A549 (cell line): ENCODE data around the gene WDR26. TPM values are rescaled to one million over a fixed set of nuclear protein-coding genes. Genes with fewer than 3 reads are reported as not detected.

Experiments
- ATAC-seq, 2 experiments: fragments of 200-7000 bp in 1 of 2; fragments of >200 bp in 1 of 2; cut with Nextera tagmentation in 1 of 2; cut with Tn5 transposase in 1 of 2; 3 replicates each; pipeline versions ENCODE4 v1.8.0 to v1.9.1; 2018 to 2020; ENCODE audit warnings: mild to moderate bottlenecking in 1 of 2, moderate library complexity in 1 of 2
- CTCF ChIA-PET: fragments of 300-600 bp; sonication (Branson Sonifier 250); formaldehyde crosslinking; extraction: SDS; loops from one replicate; lab custom pipeline; 2021; ENCODE audit warnings: antibody characterized with exemption, inconsistent platforms; lab: Yijun Ruan, JAX
- POLR2A ChIA-PET: fragments of 350-600 bp; formaldehyde crosslinking; extraction: SDS; loops from one replicate; lab custom pipeline; 2021; ENCODE audit warnings: antibody characterized with exemption, inconsistent platforms; lab: Yijun Ruan, JAX
- DNase-seq, 2 experiments: peaks; one replicate each; pipeline versions ENCODE4 v3.0.0 to v3.0.0-alpha.2; 2011 to 2016; ENCODE audit warnings: low read depth in 1 of 2, low spot score in 1 of 2
- FAIRE-seq: peaks from 2 replicates; lab custom pipeline; 2011; peaks lifted over from hg19 to GRCh38; lab: Jason Lieb, UNC
- H3K27ac ChIP-seq, 2 experiments: fragments of >200 bp; sonication (Bioruptor Twin); formaldehyde crosslinking; 3 replicates each; pipeline ENCODE4 v1.5.1; 2016 to 2017
- H3K4me1 ChIP-seq: fragments of >200 bp; sonication (Bioruptor Twin); formaldehyde crosslinking; 3 replicates; pipeline ENCODE4 v1.6.1; 2016
- H3K4me2 ChIP-seq: fragments of >200 bp; sonication (Bioruptor Twin); formaldehyde crosslinking; 3 replicates; pipeline ENCODE4 v1.6.1; 2016
- H3K4me3 ChIP-seq: fragments of >200 bp; sonication (Bioruptor Twin); formaldehyde crosslinking; 3 replicates; pipeline ENCODE4 v1.5.1; 2016
- H3K9me3 ChIP-seq: fragments of >200 bp; sonication (Bioruptor Twin); formaldehyde crosslinking; 3 replicates; pipeline ENCODE4 v1.6.1; 2016
- BCL3 ChIP-seq: fragments of >200 bp; sonication (Bioruptor Twin); formaldehyde crosslinking; IDR thresholded peaks from 3 replicates; pipeline ENCODE4 v1.6.1; 2016
- BHLHE40 ChIP-seq: IDR thresholded peaks from 2 replicates; pipeline ENCODE4 v1.6.1; 2012; ENCODE audit warnings: low read depth, low read length, inconsistent platforms
- EHMT2 ChIP-seq: fragments of 200-600 bp; sonication (generic); IDR thresholded peaks from 2 replicates; pipeline ENCODE4 v1.6.1; 2016; ENCODE audit warnings: antibody characterized with exemption, low read depth, mild to moderate bottlenecking, moderate library complexity
- EP300 ChIP-seq, 2 experiments: fragments of >200 bp; sonication (Bioruptor Twin); formaldehyde crosslinking; IDR thresholded peaks; 2 replicates in 1 of 2; 3 replicates in 1 of 2; pipeline ENCODE4 v1.6.1; 2016 to 2017
- GATA3 ChIP-seq: IDR thresholded peaks from 2 replicates; pipeline ENCODE4 v1.6.1; 2012; ENCODE audit warnings: borderline replicate concordance
- HDAC2 ChIP-seq: fragments of 200-600 bp; sonication (generic); IDR thresholded peaks from 2 replicates; pipeline ENCODE4 v1.6.1; 2016
- HEYL ChIP-seq: fragments of 250-450 bp; sonication (Bioruptor Pico); IDR thresholded peaks from 2 replicates; pipeline ENCODE4 v1.8.0; 2021; ENCODE audit warnings: mild to moderate bottlenecking, moderate library complexity
- HMGXB4 ChIP-seq: fragments of 250-450 bp; sonication (Bioruptor Pico); IDR thresholded peaks from 2 replicates; pipeline ENCODE4 v1.5.0; 2021; ENCODE audit warnings: mild to moderate bottlenecking, moderate library complexity, borderline replicate concordance
- HOXA7 ChIP-seq: fragments of 250-450 bp; sonication (Bioruptor Pico); IDR thresholded peaks from 2 replicates; pipeline ENCODE4 v1.5.0; 2020; ENCODE audit warnings: mild to moderate bottlenecking, moderate library complexity
- HOXB5 ChIP-seq: fragments of 250-450 bp; sonication (Bioruptor Pico); IDR thresholded peaks from 2 replicates; pipeline ENCODE4 v1.5.0; 2020; ENCODE audit warnings: mild to moderate bottlenecking, moderate library complexity
- NFE2L2 ChIP-seq: fragments of 150-350 bp; conservative IDR thresholded peaks from 2 replicates; pipeline ENCODE4 v1.6.1; 2014; ENCODE audit warnings: low read length
- RAD21 ChIP-seq, 2 experiments: fragments of >200 bp in 1 of 2; sonication (Bioruptor Twin) in 1 of 2; formaldehyde crosslinking in 1 of 2; IDR thresholded peaks in 1 of 2; conservative IDR thresholded peaks in 1 of 2; 2 replicates in 1 of 2; 3 replicates in 1 of 2; pipeline ENCODE4 v1.6.1; 2012 to 2018; ENCODE audit warnings: inconsistent platforms in 1 of 2
- RARB ChIP-seq: fragments of 250-450 bp; sonication (Bioruptor Pico); IDR thresholded peaks from 2 replicates; pipeline ENCODE4 v1.8.0; 2021; ENCODE audit warnings: mild to moderate bottlenecking, moderate library complexity
- RNF2 ChIP-seq: fragments of 200-600 bp; sonication (generic); IDR thresholded peaks from 2 replicates; pipeline ENCODE4 v1.6.1; 2016; ENCODE audit warnings: low read depth, mild to moderate bottlenecking, antibody characterized with exemption, moderate library complexity, borderline replicate concordance
- TFCP2L1 ChIP-seq: fragments of 250-450 bp; sonication (Bioruptor Pico); IDR thresholded peaks from 2 replicates; pipeline ENCODE4 v1.5.0; 2021; ENCODE audit warnings: mild to moderate bottlenecking
- ZC3H11A ChIP-seq: fragments of 450-650 bp; IDR thresholded peaks from 2 replicates; pipeline ENCODE4 v1.6.1; 2014; ENCODE audit warnings: antibody characterized with exemption, mild to moderate bottlenecking
- ZFP36 ChIP-seq: fragments of 450-650 bp; IDR thresholded peaks from 2 replicates; pipeline ENCODE4 v1.6.1; 2014; ENCODE audit warnings: borderline replicate concordance; ENCODE audit not compliant: partially characterized antibody
- WGBS: methylation state at CpG from one replicate; pipeline ENCODE4 v1.1.6; 2017; ENCODE audit errors: missing lambda C conversion rate; 5-methylcytosine and 5-hydroxymethylcytosine counted together
- polyA plus RNA-seq, 4 experiments: library from polyadenylated mRNA; depleted of rRNA in 3 of 4; stranded (reverse); fragments of >200 nt; fragmentation: RNase III in 1 of 4; extraction: RNeasy Plus Mini Kit Qiagen cat#74134 plus additional on column Dnase treatment in 1 of 4; gene quantifications; 2 replicates in 3 of 4; 3 replicates in 1 of 4; pipeline ENCODE4 v1.2.3, GENCODE V29; 2011 to 2017
- TF ChIP-seq, protein P1 (sequence below): IDR thresholded peaks from 2 replicates; pipeline ENCODE4 v1.6.1; 2012
- TF ChIP-seq, protein P2 (sequence below): fragments of >200 bp; sonication (Bioruptor Twin); formaldehyde crosslinking; IDR thresholded peaks from 2 replicates; pipeline ENCODE4 v1.6.1; 2016
- TF ChIP-seq, protein P3 (sequence below): IDR thresholded peaks from 2 replicates; pipeline ENCODE4 v1.6.1; 2012; ENCODE audit warnings: low read depth, borderline replicate concordance

WDR26 gene
- polyA plus RNA-seq, 2 of the 4 experiments (the other 2 are of a cell fraction) = 38.4 to 45.2 TPM

DNA sequence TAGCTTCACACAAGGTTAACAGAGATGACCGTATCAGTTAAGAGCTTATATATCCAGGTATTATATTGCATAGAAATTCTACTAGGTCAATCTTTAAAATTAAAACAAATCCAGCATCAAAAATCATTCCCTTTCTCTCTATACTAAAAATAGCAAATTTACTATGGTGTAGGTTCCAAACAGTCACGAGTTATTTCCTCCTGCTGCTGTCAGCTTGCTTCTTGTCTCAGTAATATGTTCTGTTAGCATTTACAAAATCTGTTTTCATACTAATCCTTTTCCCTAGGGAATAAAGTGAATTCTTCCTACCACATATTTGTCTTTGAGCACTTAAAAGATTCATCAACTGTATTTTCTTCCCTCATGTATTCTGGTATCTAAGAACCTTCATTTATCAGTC is 2.5 kb downstream of the WDR26 start:
- ATAC-seq (no peak), FAIRE-seq (no peak), DNase-seq (no peak)
- Histone ChIP-seq H3K4me2 (peak overlapping the region; percentile 97), H3K9me3 (no peaks in the 10 kb centered on the region), H3K4me1 (peaks cover 59% of the 10 kb centered on the region), H3K4me3 (peak overlapping the region; percentile 58), H3K27ac (no peak overlapping the region)
- CTCF ChIA-PET = interaction anchor here (0.8 to 2.2 kb wide), 4 partner anchors 18 to 97 kb away, joined by 3 to 13 read pairs (median 3); no protein-coding TSS in a partner anchor
- TF ChIP-seq GATA3 (no peak), HMGXB4 (CRISPR knock-in tag) (no peak)
- 30% methylated on average over 2 of the region's 2 CpGs for WGBS
- POLR2A ChIA-PET = no interaction called here

DNA sequence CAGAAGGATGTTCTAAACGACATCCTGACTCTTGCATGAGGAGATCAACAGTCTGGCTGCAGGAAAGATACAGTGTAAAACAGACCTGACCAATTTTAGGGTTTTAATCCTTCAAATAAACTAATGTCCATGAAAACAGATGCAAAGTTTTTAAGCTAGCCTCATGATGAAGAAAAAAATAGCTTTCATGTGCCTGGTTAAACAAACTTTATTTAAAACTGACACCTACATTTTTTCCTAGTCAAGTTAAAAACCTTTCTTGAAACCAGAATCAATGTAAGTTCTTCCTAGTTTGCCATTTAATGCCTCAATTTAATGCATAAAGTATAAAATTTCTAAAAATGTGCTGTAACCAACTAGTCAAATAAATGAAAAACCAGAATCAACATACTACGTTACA is 2.9 kb downstream of the WDR26 start:
- CTCF ChIA-PET = interaction anchor here (0.8 to 2.2 kb wide), 3 partner anchors 26 to 97 kb away, joined by 3 to 13 read pairs (median 3); no protein-coding TSS in a partner anchor
- Histone ChIP-seq H3K4me2 (peak overlapping the region; percentile 97), H3K27ac (no peak overlapping the region), H3K4me3 (peak overlapping the region; percentile 58; the same call in 2 of the 3 replicates), H3K9me3 (no peaks in the 10 kb centered on the region), H3K4me1 (peaks cover 60% of the 10 kb centered on the region)
- WGBS = 36% methylated on average over 2 of the region's 2 CpGs
- FAIRE-seq = no peak
- no peak for ATAC-seq
- no peak for DNase-seq
- POLR2A ChIA-PET = no interaction called here
- TF ChIP-seq, protein P1, sequence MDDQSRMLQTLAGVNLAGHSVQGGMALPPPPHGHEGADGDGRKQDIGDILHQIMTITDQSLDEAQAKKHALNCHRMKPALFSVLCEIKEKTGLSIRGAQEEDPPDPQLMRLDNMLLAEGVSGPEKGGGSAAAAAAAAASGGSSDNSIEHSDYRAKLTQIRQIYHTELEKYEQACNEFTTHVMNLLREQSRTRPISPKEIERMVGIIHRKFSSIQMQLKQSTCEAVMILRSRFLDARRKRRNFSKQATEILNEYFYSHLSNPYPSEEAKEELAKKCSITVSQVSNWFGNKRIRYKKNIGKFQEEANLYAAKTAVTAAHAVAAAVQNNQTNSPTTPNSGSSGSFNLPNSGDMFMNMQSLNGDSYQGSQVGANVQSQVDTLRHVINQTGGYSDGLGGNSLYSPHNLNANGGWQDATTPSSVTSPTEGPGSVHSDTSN = no peak
- TF ChIP-seq ZC3H11A = no peak
- TF ChIP-seq HDAC2 = no peak
- TF ChIP-seq BCL3 = no peak
- no peak for TF ChIP-seq RAD21 (conservative IDR thresholded peaks at IDR 0.05 in 1 of 2, IDR thresholded peaks at IDR 0.05 in 1 of 2)
- no peak for TF ChIP-seq EP300 (IDR thresholded peaks at IDR 0.05)
- no peak for TF ChIP-seq BHLHE40
- no peak for TF ChIP-seq EHMT2
- TF ChIP-seq, protein P2, sequence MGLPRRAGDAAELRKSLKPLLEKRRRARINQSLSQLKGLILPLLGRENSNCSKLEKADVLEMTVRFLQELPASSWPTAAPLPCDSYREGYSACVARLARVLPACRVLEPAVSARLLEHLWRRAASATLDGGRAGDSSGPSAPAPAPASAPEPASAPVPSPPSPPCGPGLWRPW = no peak
- no peak for TF ChIP-seq GATA3
- TF ChIP-seq ZFP36 = no peak
- no peak for TF ChIP-seq NFE2L2
- TF ChIP-seq RARB (CRISPR knock-in tag) = no peak
- no peak for TF ChIP-seq HOXA7 (CRISPR knock-in tag)
- TF ChIP-seq HOXB5 (CRISPR knock-in tag) = no peak
- no peak for TF ChIP-seq RNF2
- TF ChIP-seq TFCP2L1 (CRISPR knock-in tag) = no peak
- no peak for TF ChIP-seq HEYL (CRISPR knock-in tag)
- TF ChIP-seq, protein P3, sequence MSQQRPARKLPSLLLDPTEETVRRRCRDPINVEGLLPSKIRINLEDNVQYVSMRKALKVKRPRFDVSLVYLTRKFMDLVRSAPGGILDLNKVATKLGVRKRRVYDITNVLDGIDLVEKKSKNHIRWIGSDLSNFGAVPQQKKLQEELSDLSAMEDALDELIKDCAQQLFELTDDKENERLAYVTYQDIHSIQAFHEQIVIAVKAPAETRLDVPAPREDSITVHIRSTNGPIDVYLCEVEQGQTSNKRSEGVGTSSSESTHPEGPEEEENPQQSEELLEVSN = no peak
